Mucosa of rectum (tissue), 2 donors: ENCODE data around the gene PCYT2.
A peak's percentile ranks its signal among the peaks of the same experiment; 100 is the strongest.

Experiments used
- H3K27ac ChIP-seq, 2 donors: one replicate each; pipeline ENCODE4 v1.7.0; 2013; ENCODE audit warnings: inconsistent platforms in 2 of 2, low read depth in 2 of 2, low read length in 2 of 2
- H3K27me3 ChIP-seq, 2 donors: one replicate each; pipeline ENCODE4 v1.7.0; 2013; ENCODE audit warnings: low read length in 2 of 2; ENCODE audit not compliant: control insufficient read depth in 2 of 2, insufficient read depth in 2 of 2
- H3K36me3 ChIP-seq, 2 donors: one replicate each; pipeline ENCODE4 v1.7.0; 2013; ENCODE audit warnings: low read length in 2 of 2; ENCODE audit not compliant: control insufficient read depth in 2 of 2, insufficient read depth in 2 of 2
- H3K4me1 ChIP-seq, 2 donors: one replicate each; pipeline ENCODE4 v1.7.0; 2013; ENCODE audit warnings: low read length in 2 of 2, mild to moderate bottlenecking in 1 of 2; ENCODE audit not compliant: control insufficient read depth in 2 of 2, insufficient read depth in 2 of 2
- H3K4me3 ChIP-seq, 2 donors: one replicate each; pipeline ENCODE4 v1.7.0; 2013; ENCODE audit warnings: low read length in 2 of 2
- H3K9ac ChIP-seq, 2 donors: one replicate each; pipeline ENCODE4 v1.7.0; 2013; ENCODE audit warnings: low read length in 2 of 2, low read depth in 1 of 2, mild to moderate bottlenecking in 1 of 2
- H3K9me3 ChIP-seq, 2 donors: one replicate each; pipeline ENCODE4 v1.7.0; 2013; ENCODE audit warnings: low read length in 2 of 2; ENCODE audit not compliant: control insufficient read depth in 2 of 2
- donor health status: healthy.
- donor health status: Normal muscosa, but diverticular disease.

PCYT2 gene

GRCh38 chr17:81898029-81898866, 13.0 kb downstream of the PCYT2 start:
- H3K36me3 ChIP-seq, result peaks cover 18 to 30% of the 10 kb centered on the region in 2 donors

GRCh38 chr17:81895400-81895799, 15.8 kb downstream of the PCYT2 start:
- Histone ChIP-seq H3K9me3 (no peaks in the 10 kb centered on the region), H3K36me3 (peaks cover 17 to 29% of the 10 kb centered on the region in 2 donors), H3K9ac (no peak overlapping the region), H3K4me3 (no peak overlapping the region), H3K27ac (no peak overlapping the region), H3K4me1 (peaks cover 4 to 9% of the 10 kb centered on the region in 2 donors), H3K27me3 (no peaks in the 10 kb centered on the region)

More at GRCh38 chr17:81898029-81898866, 13.0 kb downstream of the PCYT2 start:
- peaks cover 0 to 3% of the 10 kb centered on the region in 2 donors for H3K27me3 ChIP-seq
- no peak overlapping the region for H3K27ac ChIP-seq
- no peak overlapping the region for H3K4me3 ChIP-seq
- H3K9ac ChIP-seq, result no peak overlapping the region
- peaks cover 0 to 3% of the 10 kb centered on the region in 2 donors for H3K4me1 ChIP-seq
- no peaks in the 10 kb centered on the region for H3K9me3 ChIP-seq

GRCh38 chr17:81891303-81891552, 20.0 kb downstream of the PCYT2 start:
- H3K27me3 ChIP-seq, result no peaks in the 10 kb centered on the region
- H3K4me1 ChIP-seq, result peaks cover 12 to 13% of the 10 kb centered on the region in 2 donors
- peak overlapping the region in 1 of 2 donors; percentile 75 for H3K4me3 ChIP-seq
- no peaks in the 10 kb centered on the region for H3K9me3 ChIP-seq
- peak overlapping the region in 1 of 2 donors; percentile 71 for H3K9ac ChIP-seq
- H3K36me3 ChIP-seq, result peaks cover 38 to 43% of the 10 kb centered on the region in 2 donors
- peak overlapping the region; percentile 15 to 94 for H3K27ac ChIP-seq

- Histone ChIP-seq H3K27ac (peak overlapping the region; percentile 15 to 94), H3K9ac (peak overlapping the region; percentile 71 to 83), H3K4me1 (peaks cover 12 to 13% of the 10 kb centered on the region in 2 donors), H3K27me3 (no peaks in the 10 kb centered on the region), H3K36me3 (peaks cover 42 to 47% of the 10 kb centered on the region in 2 donors), H3K4me3 (peak overlapping the region; percentile 75 to 85), H3K9me3 (no peaks in the 10 kb centered on the region)
These were observed 20.5 kb downstream of the PCYT2 start for GRCh38 chr17:81890447-81891302.

- H3K27me3 ChIP-seq, result no peaks in the 10 kb centered on the region
- H3K4me3 ChIP-seq, result no peak overlapping the region
- no peak overlapping the region for H3K9ac ChIP-seq
- H3K9me3 ChIP-seq, result no peaks in the 10 kb centered on the region
- H3K4me1 ChIP-seq, result peaks cover 12 to 13% of the 10 kb centered on the region in 2 donors
- no peak overlapping the region for H3K27ac ChIP-seq
- peaks cover 49 to 52% of the 10 kb centered on the region in 2 donors for H3K36me3 ChIP-seq
These were observed 21.6 kb downstream of the PCYT2 start for GRCh38 chr17:81889602-81890001.

- Histone ChIP-seq H3K4me3 (no peak overlapping the region), H3K36me3 (peaks cover 51 to 52% of the 10 kb centered on the region in 2 donors), H3K27me3 (no peaks in the 10 kb centered on the region), H3K27ac (no peak overlapping the region), H3K4me1 (peaks cover 12 to 13% of the 10 kb centered on the region in 2 donors), H3K9ac (no peak overlapping the region), H3K9me3 (no peaks in the 10 kb centered on the region)
These were observed 22.1 kb downstream of the PCYT2 start for GRCh38 chr17:81888988-81889595.

GRCh38 chr17:81888105-81888987, 22.9 kb downstream of the PCYT2 start:
- Histone ChIP-seq H3K4me1 (peaks cover 12 to 13% of the 10 kb centered on the region in 2 donors), H3K4me3 (no peak overlapping the region), H3K27ac (no peak overlapping the region), H3K36me3 (peaks cover 49 to 52% of the 10 kb centered on the region in 2 donors), H3K27me3 (no peaks in the 10 kb centered on the region), H3K9ac (no peak overlapping the region), H3K9me3 (no peaks in the 10 kb centered on the region)

- no peak overlapping the region for H3K9ac ChIP-seq
- no peak overlapping the region for H3K4me3 ChIP-seq
- no peak overlapping the region for H3K27ac ChIP-seq
- no peaks in the 10 kb centered on the region for H3K9me3 ChIP-seq
- H3K36me3 ChIP-seq, result peaks cover 52% of the 10 kb centered on the region in 2 donors
- no peaks in the 10 kb centered on the region for H3K27me3 ChIP-seq
- peaks cover 9 to 12% of the 10 kb centered on the region in 2 donors for H3K4me1 ChIP-seq
These were observed 25.2 kb downstream of the PCYT2 start for GRCh38 chr17:81885869-81886548.

GRCh38 chr17:81885454-81885853, 25.7 kb downstream of the PCYT2 start:
- Histone ChIP-seq H3K9ac (no peak overlapping the region), H3K27ac (no peak overlapping the region)

More at GRCh38 chr17:81885454-81885853, 25.7 kb downstream of the PCYT2 start:
- no peak overlapping the region for H3K4me3 ChIP-seq
- H3K27me3 ChIP-seq, result no peaks in the 10 kb centered on the region
- H3K9me3 ChIP-seq, result no peaks in the 10 kb centered on the region
- peaks cover 5 to 8% of the 10 kb centered on the region in 2 donors for H3K4me1 ChIP-seq
- peaks cover 52% of the 10 kb centered on the region in 2 donors for H3K36me3 ChIP-seq
